Measurements from ENCODE around the gene GATA3.

Gene GATA3

GRCh38 chr10:8051109-8051821 lies 3.2 kb upstream of the GATA3 start:
- no peak for DNase-seq

DNA sequence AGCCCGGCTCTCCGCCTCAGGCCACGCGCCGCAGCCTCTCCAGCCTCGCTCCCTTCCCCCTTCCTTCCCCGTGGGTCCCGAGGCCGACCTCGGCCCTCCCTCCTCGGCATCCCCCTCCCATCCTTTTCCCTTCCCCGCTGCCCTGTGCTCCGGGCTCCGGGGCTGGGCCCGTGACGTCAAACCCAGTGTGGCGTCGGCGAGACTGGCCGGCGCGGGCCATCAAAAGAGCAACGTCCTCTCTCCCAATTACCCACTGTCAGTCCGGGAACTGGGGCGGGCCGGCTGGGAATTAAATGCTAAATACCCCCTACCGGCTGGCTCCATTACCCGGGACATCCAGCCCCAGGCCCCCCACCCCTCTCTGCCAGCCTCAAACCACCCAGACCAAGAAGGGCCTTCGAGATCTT lies 2.6 kb upstream of the GATA3 start:
- DNase-seq, result no peak

DNA sequence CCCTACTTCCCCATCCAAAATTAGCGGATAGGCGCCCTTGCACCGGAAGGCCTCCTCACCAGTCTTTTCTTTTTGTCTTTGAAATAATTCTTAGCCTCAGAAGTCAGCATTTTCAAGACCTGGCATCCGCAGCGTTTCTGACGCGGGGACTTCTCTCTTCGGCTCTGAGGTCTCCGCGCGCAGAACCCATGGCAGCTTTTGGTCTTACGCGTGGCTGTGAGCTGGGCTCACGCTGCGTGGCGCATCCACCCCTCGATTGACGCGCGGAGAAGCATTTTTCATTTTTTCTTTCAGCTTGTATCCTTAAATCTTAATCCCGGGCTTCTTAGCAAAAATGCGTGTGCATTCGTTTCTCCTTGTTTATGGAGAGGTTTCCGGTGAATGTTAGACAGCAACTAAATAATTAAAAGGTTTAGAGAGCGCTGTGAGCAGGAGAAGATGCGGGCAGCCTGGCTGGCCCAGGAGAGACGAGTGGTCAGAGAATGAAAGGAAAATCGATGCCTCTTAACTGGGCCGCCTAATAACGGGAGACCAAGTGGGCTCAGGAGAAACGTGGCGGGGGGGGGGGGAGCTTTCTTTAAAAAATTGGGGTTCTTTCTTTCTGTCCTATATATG lies 2.0 kb upstream of the GATA3 start:
- DNase-seq, result no peak

DNA sequence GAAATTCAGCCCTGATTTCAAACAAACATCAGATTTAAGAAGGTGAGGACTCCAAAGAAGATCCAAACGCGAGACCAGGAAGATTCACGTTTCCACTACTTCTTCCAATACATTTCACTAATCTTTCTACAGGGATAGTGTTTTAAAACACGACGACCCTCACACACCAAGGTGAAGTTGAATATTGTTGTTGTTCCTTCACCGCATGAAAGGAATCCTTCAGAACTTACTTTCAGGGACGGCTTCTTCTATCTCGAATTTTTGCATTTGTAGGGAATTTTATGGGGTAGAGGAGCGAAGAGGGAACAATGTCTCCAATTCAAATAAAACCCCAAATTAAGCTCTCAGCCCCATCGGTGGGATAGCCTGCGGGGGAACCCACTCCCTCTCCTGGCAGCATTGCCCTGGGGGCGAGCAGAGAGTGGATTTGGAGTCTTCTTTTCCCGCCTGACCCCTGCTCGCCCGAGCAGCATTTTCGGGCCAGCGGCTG lies 1.5 kb upstream of the GATA3 start:
- no peak for DNase-seq

DNA sequence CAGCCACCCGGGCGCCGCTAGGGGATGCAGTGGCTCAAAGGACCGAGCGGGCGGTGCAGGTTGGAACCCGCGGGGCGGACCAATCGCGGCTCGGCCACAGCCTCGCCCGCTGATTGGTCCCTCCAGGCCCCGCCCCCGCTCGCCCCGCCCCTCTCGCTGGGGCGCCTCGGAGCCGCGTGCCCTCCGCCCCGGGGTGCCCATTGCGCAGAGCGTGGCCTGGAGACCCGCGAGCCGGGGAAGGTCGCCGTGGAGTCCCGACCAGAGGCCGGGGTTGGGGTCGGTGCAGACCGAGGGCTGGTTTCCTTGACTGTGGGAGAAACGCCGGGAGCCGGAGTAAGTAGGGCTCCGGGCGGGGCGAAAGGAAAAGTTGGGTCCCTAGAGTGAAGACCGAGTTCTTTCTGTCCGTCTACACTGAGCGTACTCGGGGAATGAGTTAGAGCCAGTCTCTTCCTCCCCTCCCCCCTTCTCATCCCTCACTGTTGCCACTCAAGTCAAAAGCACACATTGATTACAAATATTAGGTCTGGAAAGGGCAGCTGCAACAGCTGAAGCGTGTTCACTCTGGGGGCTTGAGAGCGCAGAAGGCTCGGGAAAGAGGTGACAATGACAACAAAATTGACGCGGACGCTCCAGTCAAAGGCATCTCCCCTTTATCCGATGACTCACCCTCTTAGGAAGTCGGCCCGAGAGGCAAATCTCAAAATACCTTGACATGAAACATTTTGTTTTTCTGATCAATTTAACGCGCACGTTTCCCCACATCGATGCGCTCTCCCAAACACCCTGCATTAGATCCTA lies 843 bp upstream of the GATA3 start:
- peak; percentile 80 for DNase-seq

- no peak for DNase-seq
Observed at GRCh38 chr10:8054244-8054493, 319 bp upstream of the GATA3 start.

DNA sequence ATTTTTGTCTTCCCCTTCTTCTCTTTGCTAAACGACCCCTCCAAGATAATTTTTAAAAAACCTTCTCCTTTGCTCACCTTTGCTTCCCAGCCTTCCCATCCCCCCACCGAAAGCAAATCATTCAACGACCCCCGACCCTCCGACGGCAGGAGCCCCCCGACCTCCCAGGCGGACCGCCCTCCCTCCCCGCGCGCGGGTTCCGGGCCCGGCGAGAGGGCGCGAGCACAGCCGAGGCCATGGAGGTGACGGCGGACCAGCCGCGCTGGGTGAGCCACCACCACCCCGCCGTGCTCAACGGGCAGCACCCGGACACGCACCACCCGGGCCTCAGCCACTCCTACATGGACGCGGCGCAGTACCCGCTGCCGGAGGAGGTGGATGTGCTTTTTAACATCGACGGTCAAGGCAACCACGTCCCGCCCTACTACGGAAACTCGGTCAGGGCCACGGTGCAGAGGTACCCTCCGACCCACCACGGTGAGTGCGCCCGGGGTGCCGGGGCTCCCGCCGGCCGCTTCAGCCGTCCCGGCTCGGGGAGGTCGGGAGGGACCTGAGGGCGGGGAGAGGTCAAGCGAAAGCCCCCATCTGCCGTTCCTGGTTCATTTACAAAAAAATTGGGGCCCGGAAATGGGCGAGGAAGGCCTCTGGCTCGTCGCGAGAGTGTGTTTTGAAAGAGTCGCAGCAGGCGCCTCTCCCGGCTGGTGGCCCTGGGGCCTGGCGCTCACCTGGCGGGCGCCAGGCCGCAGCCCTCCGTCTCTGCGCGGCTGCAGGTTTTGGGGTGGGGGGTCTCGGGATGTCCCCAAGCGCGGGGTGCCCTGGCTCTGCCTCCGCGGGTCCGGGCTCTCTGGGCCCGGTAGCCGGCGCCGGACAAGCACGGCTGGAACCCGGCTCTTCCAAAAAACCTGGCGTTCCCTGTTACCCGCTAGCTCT lies 1.2 kb downstream of the GATA3 start:
- no peak for DNase-seq

GRCh38 chr10:8056378-8056777 lies 1.9 kb downstream of the GATA3 start:
- no peak for DNase-seq

DNA sequence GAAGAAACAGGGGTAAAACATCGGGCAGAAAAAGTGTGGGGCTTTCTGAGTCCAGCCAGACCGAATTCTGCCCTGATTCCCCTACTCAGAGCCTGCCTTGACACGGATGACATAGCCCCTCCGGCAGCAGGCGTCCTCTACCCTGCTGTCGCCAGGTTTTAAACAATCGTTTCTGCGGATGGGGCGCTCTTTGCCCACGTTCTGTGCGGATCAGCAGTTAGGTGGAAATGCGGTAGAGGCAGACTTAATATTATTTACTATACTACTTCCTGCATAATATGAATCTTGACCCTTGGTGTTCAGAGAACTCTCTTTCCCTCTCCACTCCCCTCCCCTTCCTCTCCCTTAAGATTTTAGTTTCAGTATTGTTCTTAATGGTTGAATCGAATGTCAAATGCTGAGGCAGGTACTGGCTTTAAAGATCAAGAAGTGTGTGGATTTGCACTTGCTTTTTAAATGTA lies 2.4 kb downstream of the GATA3 start:
- DNase-seq, result no peak

DNA sequence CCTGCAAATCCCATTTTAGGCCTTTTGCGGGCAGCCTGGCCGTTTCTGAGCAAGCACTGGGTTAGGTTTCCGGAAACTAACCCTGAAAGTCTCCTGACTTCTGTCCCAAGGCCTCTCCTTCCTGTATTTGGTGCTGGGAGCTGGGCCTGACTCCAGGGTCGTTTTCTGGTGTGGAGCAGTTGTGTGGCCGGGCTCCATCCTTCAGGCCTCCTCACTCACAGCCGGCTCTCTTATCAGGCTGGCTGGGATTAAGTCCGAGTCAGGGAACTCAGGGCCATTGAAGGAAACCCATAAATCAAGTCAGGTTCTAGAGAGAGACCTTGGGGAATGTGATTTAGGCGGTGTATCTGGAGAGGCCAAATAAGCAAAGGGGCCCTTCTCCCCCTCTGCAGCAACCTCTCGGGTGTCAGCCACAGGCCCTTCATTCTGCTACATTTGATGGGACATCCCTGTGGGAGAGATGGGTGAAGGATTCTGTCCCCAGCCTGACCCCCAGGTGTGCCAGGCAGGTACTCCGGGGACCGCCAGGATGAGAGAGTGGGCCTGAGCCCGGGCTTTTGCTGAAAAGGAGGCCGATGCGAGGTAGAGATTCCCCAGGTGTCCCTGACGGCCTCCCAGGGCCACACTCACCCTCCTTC lies 3.3 kb downstream of the GATA3 start:
- no peak for DNase-seq

- DNase-seq, result no peak
Observed at GRCh38 chr10:8058274-8059111, 4.0 kb downstream of the GATA3 start.

- no peak for DNase-seq
Observed at GRCh38 chr10:8059191-8059936, 4.9 kb downstream of the GATA3 start.

DNA sequence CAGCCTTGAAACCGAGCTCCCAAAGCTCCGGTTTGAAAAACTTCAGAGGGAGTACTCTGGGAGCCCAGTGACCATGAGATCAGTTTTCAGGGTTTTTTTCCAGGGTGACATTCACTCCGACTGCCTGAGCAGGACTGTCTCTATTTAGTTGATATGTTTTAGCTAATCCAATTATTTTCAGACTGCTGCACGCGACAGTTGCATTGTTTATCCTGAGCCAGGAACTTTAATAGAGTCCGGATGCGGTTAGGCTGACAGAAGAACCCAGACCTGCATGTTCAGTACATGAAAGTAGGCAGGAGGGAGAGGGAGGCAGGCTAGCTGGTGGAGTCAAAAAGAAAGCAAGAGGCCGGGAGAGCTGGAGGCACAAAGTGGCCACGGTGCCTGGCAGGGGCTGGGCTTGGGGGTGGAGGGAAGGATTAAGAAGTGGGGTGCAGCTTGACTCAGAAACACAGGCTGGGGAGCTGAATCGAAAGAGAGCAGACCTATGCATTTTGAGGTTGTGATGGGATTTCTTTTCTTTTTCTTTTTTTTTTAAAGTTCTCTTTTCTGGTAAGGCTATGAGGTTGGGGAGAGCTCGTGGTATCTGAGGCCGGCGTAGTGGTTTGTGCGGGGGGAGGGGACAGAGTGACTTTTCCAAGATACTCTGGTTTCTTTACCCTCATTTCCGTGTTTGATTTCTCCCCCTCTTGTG lies 5.7 kb downstream of the GATA3 start:
- DNase-seq, result peak; percentile 32

DNA sequence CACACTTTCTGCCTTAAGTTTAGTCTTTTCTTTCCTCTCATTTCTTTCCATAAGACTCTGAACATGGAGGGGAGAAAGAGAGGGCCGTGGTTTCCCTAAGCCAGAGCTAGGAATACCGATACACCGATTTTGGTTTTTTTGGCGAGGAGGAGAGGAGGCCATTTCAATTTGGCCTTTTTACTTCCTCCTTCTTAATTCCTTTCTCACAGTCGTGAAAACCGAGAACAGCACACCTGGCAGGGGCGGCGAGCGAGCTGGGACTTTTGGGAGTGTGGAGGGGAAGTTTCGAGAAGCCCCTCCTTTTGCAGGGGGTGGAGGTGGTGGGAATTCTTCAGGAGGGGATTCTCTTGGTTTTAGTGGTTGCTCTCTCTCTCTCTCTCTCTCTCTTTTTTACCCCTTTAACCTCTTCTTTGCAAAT lies 6.2 kb downstream of the GATA3 start:
- no peak for DNase-seq

- DNase-seq, result no peak
Observed at GRCh38 chr10:8061274-8062211, 7.1 kb downstream of the GATA3 start.

DNA sequence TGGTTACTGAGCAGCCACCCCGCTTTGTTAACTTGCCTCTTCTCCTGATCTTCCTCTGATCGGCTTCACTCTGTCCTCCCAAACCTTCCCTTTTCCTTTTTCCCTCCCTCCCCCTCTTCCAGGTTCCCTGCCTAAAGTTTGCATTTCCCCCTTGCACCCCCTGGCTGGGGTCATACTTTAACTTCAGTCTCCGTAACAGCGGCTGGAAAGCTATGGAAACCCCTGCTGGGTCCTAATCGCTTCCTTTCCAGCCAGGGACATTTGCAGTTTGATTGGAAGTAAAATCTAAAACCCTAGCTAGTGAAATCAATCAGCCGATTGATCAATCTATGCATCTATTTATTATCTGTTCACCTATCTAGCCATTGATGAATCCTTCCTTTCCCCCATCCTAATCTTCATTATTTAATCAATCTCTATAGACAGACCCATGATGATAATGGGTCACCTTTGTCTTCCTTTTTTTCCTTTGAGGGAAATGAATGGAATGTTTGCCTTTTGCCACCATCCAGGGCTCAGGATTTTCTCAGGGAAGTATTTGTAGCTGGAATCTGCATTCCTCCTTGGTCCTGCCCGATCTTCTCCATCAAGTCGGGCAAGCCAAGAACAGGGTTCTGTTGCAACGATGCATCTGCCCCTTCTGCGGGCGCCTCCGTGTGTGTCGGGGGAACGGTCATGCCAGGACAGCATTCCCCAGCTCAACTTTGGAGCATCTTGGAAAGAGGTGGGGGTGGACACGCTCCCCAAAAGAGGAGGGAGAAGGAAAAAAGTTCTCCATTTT lies 8.8 kb downstream of the GATA3 start:
- DNase-seq, result no peak

DNA sequence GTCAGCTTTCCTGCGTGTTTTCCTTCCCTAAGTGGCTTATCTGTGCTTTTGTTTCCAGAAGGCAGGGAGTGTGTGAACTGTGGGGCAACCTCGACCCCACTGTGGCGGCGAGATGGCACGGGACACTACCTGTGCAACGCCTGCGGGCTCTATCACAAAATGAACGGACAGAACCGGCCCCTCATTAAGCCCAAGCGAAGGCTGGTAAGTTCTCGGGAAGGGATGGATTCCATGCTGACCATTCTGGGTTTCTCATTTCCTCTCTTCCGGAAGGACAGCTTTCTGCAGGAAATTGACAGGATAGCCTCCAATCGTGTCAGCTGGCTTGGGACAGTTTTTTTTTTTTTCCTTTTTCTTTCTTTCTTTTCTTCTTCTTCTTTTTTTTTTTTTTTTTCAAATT lies 9.4 kb downstream of the GATA3 start:
- DNase-seq, result no peak

GRCh38 chr10:8064436-8064835 lies 9.9 kb downstream of the GATA3 start:
- no peak for DNase-seq
